GM12865 (cell line): Measurements from ENCODE around the gene GNAT1.

ENCODE experiments used
- DNase-seq: peaks from one replicate; pipeline ENCODE4 v3.0.0; 2010; ENCODE audit warnings: low read depth
- H3K4me3 ChIP-seq: 2 replicates; pipeline ENCODE4 v1.5.1; 2011; ENCODE audit warnings: mild to moderate bottlenecking, low read depth, low read length, control low read depth
- CTCF ChIP-seq: IDR thresholded peaks from 2 replicates; pipeline ENCODE4 v1.5.1; 2011; ENCODE audit warnings: low read length, control low read depth, low read depth, inconsistent platforms; ENCODE audit not compliant: insufficient read depth; ENCODE audit errors: missing control alignments

Gene GNAT1

GRCh38 chr3:50167069-50167840 lies 24.2 kb upstream of the GNAT1 start:
- no peak for TF ChIP-seq CTCF
- no peak for DNase-seq
- no peak overlapping the region for H3K4me3 ChIP-seq

GRCh38 chr3:50167841-50168209 lies 23.6 kb upstream of the GNAT1 start:
- no peak overlapping the region for H3K4me3 ChIP-seq
- DNase-seq = no peak
- TF ChIP-seq CTCF = no peak

- no peak for TF ChIP-seq CTCF
Observed at GRCh38 chr3:50168388-50168787, 23.0 kb upstream of the GNAT1 start.

GRCh38 chr3:50168791-50169190 lies 22.6 kb upstream of the GNAT1 start:
- H3K4me3 ChIP-seq = no peak overlapping the region
- no peak for TF ChIP-seq CTCF

More at GRCh38 chr3:50168388-50168787, 23.0 kb upstream of the GNAT1 start:
- no peak for DNase-seq
- H3K4me3 ChIP-seq = no peak overlapping the region

GRCh38 chr3:50169232-50169832 lies 22.1 kb upstream of the GNAT1 start:
- no peak for DNase-seq
- H3K4me3 ChIP-seq = no peak overlapping the region
- TF ChIP-seq CTCF = no peak

More at GRCh38 chr3:50168791-50169190, 22.6 kb upstream of the GNAT1 start:
- no peak for DNase-seq

GRCh38 chr3:50169858-50170257 lies 21.6 kb upstream of the GNAT1 start:
- TF ChIP-seq CTCF = no peak
- no peak for DNase-seq
- H3K4me3 ChIP-seq = no peak overlapping the region

- TF ChIP-seq CTCF = no peak
- no peak for DNase-seq
- H3K4me3 ChIP-seq = no peak overlapping the region
Observed at GRCh38 chr3:50170689-50171088, 20.7 kb upstream of the GNAT1 start.
